ENCODE data around the gene KRTAP9-1. TPM values are rescaled to one million over a fixed set of nuclear protein-coding genes. Genes with fewer than 3 reads are reported as not detected.

The KRTAP9-1 gene
- total and polyA plus RNA-seq, 2 experiments from 2014 or later, result not detected

- Histone ChIP-seq H3F3A (replicated peaks; ENCODE audit: low read depth) (no peaks in the 10 kb centered on the region), H3K4me1 (ENCODE audit: insufficient read depth) (0 out of 2 replicates have a peak, but pooled peaks cover 3% of the 10 kb centered on the region), H3K4me3 (no peak overlapping the region), H3K9me2 (ENCODE audit: insufficient read depth) (0 out of 2 replicates have a peak, but pooled peaks cover 3% of the 10 kb centered on the region), H3K4me2 (no peak overlapping the region), H3K27ac (ENCODE audit: low read depth) (no peak overlapping the region), H3K79me2 (replicated peaks; ENCODE audit: insufficient read depth) (no peaks in the 10 kb centered on the region), H3K27me3 (ENCODE audit: insufficient read depth) (no peaks in the 10 kb centered on the region), H2AFZ (no peak overlapping the region), H4K20me1 (replicated peaks; ENCODE audit: insufficient read depth) (no peaks in the 10 kb centered on the region), H3K36me3 (ENCODE audit: insufficient read depth) (no peaks in the 10 kb centered on the region; the same call in 1 of the 2 replicates)
- Mint-ChIP-seq H3K9me3 (peaks cover 34% of the 10 kb centered on the region), H3K27ac (no peak overlapping the region), H3K36me3 (ENCODE audit: low read depth) (peaks cover 22% of the 10 kb centered on the region), H3K27me3 (ENCODE audit: insufficient read depth, low read depth, poor library complexity) (peaks cover 5% of the 10 kb centered on the region), H3K4me1 (peaks cover 3% of the 10 kb centered on the region; the same call in 2 of the 3 replicates), H3K4me3 (no peak overlapping the region)
- TF ChIP-seq, protein P1, sequence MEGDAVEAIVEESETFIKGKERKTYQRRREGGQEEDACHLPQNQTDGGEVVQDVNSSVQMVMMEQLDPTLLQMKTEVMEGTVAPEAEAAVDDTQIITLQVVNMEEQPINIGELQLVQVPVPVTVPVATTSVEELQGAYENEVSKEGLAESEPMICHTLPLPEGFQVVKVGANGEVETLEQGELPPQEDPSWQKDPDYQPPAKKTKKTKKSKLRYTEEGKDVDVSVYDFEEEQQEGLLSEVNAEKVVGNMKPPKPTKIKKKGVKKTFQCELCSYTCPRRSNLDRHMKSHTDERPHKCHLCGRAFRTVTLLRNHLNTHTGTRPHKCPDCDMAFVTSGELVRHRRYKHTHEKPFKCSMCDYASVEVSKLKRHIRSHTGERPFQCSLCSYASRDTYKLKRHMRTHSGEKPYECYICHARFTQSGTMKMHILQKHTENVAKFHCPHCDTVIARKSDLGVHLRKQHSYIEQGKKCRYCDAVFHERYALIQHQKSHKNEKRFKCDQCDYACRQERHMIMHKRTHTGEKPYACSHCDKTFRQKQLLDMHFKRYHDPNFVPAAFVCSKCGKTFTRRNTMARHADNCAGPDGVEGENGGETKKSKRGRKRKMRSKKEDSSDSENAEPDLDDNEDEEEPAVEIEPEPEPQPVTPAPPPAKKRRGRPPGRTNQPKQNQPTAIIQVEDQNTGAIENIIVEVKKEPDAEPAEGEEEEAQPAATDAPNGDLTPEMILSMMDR (conservative IDR thresholded peaks at IDR 0.05; ENCODE audit: low read depth in 2 of 2), result no peak
- TF ChIP-seq NANOG (IDR thresholded peaks at IDR 0.05; ENCODE audit: borderline replicate concordance), result no peak
- TF ChIP-seq, protein P2, sequence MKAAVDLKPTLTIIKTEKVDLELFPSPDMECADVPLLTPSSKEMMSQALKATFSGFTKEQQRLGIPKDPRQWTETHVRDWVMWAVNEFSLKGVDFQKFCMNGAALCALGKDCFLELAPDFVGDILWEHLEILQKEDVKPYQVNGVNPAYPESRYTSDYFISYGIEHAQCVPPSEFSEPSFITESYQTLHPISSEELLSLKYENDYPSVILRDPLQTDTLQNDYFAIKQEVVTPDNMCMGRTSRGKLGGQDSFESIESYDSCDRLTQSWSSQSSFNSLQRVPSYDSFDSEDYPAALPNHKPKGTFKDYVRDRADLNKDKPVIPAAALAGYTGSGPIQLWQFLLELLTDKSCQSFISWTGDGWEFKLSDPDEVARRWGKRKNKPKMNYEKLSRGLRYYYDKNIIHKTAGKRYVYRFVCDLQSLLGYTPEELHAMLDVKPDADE (IDR thresholded peaks at IDR 0.05), result no peak
- TF ChIP-seq JUNB (IDR thresholded peaks at IDR 0.05; ENCODE audit: unreplicated experiment), result no peak
- no peak for TF ChIP-seq ZNF462 (CRISPR knock-in tag; IDR thresholded peaks at IDR 0.05)
- no peak for TF ChIP-seq CREB1 (CRISPR knock-in tag; IDR thresholded peaks at IDR 0.05; ENCODE audit: low read depth)
- TF ChIP-seq POLR2AphosphoS5 (IDR thresholded peaks at IDR 0.05; ENCODE audit: low read depth), result no peak
- TF ChIP-seq EZH2phosphoT487 (IDR thresholded peaks at IDR 0.05; ENCODE audit: unreplicated experiment), result no peak
- TF ChIP-seq STAT1 (IDR thresholded peaks at IDR 0.05; ENCODE audit: unreplicated experiment), result no peak
- no peak for TF ChIP-seq ZNF114 (CRISPR knock-in tag; IDR thresholded peaks at IDR 0.05)
- DNase-seq (ENCODE audit: low spot score) (no peak), ATAC-seq (no peak)
These were observed 44.8 kb upstream of the KRTAP9-1 start for GRCh38 chr17:41144846-41145245.

Data from GM23338 (cell line).